GM18502 (cell line): ENCODE data around the gene TM4SF18.

Source experiments
- ATAC-seq: cut with Tn5 transposase; IDR thresholded peaks from one replicate; pipeline ENCODE4 v1.9.1; 2021; ENCODE audit warnings: mild to moderate bottlenecking; ENCODE audit not compliant: unreplicated experiment, poor library complexity

Gene TM4SF18

DNA sequence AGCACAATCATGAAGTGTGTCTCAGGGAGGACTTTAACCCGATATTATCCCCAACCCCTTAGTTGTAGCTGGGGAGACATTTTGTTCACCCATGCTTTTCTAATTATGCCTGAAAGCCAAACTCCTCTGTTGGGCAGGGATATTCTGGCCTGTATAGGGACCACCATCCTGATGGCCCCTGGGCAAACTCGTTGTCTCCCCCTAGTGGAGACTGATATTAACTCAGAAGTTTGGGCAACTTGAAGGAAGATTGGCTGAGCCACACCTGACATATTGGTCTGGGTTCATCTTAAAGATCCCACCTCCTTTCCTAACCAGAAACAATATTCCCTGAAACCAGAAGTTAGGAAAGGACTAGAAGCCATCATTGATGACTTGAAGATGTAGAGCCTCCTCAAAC is 42.3 kb downstream of the TM4SF18 start:
- ATAC-seq: no peak

DNA sequence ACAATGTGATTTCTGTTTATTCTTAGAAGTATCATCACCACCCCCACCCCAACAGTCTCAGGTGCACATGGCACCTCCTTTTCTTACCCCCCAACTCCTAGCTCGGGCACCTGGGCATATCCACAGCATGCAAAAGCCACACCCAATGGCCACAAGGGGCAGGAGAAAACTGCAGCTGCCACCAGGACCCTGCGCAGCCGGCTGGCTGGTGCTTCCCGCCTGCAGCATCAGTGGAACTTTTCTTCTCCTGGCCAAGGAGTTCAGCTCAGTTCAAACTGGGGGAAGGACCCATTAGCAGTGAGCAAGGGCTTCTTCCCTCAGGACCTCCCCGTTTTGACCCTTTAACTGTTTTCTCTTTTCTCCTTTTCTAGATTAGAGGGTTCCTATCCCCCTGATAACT is 44.8 kb downstream of the TM4SF18 start:
- ATAC-seq: no peak

DNA sequence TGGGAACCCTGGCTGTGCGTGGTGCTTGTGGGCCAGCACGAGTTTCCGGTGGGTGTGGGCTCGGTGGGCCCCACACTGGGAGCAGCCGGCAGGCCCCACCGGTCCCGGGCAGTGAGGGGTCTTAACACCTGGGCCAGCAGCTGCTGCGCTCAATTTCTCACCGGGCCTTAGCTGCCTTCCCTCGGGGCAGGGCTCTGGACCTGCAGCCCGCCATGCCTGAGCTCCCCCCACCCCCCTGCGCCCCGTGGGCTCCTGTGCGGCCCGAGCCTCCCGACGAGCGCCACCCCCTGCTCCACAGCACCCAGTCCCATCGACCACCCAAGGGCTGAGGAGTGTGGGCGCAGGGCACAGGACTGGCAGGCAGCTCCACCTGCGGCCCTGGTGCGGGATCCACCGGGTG is 49.4 kb downstream of the TM4SF18 start:
- ATAC-seq: no peak

DNA sequence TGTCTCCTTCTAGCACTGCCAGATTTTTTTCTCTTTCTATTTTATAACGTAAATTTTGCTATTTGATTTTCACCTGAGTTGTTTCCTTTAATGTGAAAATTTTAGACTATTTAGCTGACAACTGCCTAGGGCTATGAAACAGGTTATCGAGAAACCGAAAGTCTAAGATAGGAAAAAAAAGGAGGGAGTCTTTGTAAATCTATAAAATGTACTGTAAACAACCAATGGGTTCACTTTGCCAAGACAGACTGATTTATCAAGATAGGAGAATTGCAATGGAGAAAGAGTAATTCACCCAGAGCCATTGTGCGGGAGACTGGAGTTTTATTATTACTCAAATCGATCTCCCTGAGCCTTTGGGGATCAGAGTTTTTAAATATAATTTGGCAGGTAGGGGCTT is 50.0 kb downstream of the TM4SF18 start:
- no peak for ATAC-seq

DNA sequence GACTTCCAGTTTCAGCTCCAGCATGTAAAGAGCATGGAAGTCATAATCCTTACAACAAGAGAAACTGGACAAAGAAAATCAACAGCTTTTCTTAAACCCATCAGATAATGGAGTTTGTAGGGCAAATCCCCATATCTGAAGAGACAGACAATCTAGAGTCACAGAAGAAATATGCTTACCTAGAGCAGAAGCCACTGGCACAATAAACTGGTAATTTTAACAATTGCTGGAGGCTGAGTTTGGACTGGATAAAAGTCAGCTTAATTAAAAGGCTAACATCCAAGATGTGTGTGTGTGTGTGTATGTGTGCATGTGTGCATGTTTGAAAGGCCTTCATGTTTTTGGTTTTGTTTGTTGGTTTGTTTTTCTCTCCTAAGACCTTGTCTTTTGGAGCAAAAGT is 50.6 kb downstream of the TM4SF18 start:
- no peak for ATAC-seq

DNA sequence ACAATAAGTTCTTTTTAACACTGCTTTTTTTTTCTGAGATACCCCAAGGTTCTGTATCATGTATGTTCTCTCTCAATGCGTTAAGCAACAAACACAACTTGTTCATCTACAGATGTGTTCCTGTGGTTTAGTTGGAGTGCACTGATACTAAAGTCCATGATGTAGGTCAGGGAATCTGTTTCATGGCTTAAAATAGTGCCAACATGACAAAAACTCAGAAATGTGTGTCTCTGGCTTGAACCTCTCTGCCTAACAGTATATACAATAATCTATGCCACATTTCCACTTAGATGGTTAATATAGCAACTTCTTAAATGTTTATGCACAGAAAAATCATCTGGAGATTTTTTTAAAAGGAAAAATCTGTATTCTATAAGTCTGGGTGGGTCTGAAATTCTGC is 51.1 kb downstream of the TM4SF18 start:
- ATAC-seq: no peak

DNA sequence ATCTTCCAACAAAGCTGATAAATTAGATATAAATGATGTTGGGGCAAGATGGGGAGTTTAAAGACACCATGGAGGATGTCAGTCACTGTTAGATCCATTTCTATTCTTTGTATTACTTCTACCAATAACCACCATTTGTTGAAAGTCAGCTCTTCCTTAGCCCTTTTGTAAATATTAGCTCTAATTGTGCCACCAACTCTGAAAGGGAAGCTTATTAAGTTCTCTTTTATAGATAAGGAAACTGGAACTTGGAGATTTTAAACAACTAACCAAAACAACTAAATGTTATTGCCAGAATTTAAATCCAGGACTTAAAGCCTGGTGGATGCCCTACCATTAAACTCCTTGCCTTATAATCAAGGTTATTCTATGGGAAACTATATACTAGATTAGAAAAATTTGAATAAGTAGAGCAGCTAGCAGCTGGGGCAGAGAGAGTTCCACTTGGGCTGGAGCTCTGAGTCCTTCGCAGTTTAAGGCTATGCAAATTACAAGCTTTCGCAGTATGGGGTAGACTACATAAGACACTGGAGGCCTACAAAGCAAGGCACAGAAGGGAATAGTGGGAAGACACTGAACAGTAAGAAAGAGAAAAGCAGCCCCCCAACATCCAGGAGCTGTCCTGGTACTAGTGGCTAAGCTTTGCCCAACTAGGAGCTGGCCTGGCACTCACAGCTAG is 52.6 kb downstream of the TM4SF18 start:
- ATAC-seq: no peak

DNA sequence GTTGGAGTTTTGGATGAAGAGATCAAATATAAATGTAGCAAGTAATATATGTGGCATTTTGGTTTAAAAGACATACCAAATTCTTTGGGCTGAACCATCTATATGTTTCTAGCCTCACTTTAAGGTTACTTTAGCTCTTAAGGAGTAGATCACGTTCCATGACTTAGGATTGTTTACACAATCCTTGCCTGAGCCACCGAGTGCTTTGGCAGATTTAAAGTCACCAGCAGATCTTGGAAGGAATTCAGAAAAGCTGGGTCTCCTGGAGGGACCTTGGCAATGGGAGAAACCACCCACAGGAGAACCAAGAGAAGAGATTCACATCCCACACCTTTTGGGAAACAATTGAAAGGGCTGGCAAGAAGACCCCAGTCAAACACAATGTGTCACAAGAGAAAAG is 54.5 kb downstream of the TM4SF18 start:
- no peak for ATAC-seq

DNA sequence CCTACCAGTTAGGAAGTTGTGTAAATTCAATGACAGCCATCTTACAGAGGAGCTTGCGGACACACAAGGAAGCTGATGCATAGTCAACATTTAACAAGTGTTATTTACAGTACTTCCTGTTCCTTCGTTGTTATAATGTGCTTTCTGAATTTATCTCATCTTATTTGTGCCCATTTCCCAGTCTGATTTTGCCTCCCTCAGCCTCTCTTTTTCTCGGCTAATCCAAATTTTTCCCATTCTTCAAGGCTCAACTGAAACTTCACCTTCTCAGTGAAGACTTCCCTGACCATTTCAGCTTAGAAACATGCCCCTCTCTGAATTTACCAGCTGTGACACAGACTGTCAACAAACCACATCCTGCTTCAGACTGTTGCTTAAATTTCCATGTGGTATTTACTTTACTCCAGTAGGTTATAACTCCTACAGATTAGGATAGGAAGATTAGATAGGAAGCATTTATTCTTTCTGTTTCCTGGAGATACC is 56.1 kb downstream of the TM4SF18 start:
- peak; percentile 69 for ATAC-seq

DNA sequence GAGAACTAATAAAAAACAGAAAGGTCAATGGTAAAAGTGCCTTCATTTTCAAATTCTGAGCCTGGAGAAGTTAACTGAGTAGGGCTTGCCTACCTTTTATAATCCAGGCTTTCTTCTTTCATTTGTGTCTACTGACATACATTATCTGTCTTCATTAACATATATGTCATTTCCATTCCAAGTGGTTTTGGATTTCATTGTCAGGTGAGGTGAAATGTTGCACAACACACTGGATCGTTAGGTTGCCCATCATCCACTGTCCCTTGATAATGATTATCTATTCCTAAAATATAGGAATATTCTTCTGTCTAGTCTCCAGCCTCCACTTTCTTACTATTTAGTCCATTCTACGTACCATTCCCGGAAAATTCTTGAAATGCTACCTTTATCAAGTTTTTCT is 56.8 kb downstream of the TM4SF18 start:
- ATAC-seq: no peak

DNA sequence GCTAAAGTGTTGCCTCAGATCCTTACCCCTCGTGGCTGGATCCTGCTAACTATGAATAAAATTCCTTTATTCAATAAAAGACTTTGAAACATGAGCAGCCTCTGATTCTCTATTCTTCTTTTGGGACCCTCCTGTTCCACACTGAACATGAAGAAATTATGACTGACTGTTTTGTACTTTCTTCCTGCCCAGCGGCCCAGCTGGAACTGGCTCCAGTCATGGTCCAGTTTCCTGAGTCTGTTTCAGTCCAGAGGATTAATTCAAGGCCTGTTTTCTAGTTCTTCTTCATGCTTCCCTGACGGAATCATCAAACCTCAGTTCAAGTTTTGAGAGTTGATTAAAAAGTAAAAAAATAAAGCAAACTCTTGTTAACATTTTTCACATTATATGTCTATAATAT is 59.2 kb downstream of the TM4SF18 start:
- no peak for ATAC-seq

DNA sequence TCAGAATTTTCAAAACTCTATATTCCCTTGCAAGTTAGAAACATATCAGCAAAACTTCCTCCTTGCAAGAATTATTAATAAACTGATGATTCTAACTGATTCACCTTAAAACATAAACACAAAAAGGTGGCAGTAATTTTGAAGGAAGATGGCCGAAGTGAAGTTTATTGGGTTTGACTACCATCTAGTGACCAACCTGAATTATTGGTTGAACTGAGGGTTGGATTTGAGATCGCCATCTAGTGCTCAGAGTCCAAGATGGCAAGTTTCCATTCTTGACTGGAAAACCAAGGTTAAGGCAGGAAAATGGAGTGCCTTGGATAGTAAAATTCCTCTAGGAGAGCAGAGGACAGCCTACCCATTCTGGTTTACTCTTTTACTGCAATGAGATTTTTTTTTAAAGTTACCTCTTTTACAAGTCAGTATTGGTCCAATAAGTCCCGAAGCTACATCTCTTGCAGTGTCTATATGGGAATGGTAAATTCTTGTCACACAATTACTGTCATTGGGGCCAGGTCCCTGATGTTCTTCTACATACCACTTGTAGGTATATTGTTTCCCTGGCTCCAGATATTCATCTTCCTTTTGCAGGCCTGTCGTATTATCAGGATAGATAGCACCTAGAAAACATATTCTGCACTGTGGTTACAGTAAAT is 60.2 kb downstream of the TM4SF18 start:
- peak; percentile 83 for ATAC-seq

DNA sequence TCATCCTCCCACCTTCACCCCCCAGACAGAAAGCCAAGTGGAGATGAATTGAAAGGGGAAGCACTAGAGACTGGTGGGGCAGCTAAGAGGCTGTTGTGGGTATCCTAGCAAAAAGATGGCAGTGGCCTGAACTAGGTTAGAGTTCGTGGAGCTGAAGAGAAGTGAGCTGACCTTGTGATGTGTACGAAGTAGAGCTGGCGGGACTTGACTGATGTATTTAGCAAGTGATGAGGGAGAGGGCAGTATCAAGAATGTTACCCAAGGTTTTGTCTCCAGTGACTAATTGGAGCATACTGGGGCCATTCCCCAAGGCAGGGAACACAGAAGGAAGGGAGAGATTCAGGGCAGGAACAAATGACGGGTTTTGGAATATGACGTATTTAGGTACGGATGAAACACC is 61.8 kb downstream of the TM4SF18 start:
- ATAC-seq: no peak

DNA sequence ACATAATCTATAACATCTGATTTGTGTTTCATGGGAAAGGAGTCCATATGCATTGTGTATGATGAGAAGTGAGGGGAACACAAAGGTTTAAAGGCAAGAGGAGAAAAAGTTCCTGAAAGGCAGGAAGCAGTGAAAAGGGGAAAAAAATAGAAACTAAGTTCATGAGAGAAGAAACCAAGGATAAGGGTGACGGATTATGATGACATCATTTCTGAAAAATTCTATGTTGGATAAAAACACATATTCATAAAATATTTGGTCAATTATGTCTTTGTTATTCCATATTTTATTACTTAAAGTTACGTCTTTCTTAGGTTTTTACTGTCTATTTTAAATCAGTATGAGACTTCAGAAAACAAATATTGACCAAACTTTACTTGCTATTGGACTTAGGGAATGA is 63.3 kb downstream of the TM4SF18 start:
- ATAC-seq: no peak

DNA sequence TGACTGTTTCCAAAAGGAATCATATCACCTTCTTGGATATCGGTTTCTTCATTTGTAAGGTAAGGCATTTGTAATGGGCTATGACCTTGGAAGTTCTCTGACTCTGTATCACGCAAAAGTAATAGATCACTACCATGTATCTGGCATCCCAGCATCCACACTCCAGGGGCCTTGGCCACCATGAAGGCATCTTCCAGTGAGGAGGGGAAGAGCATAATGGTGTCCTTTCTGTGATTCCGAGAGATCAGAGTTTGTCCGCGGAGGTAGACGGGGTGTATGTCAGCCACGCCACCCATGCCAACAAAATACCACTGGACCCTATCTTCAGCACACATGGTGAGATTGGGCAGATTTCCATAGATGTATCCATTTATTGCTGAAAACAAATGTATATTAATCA is 63.7 kb downstream of the TM4SF18 start:
- ATAC-seq: no peak
